Kidney (tissue), 14 donors: Measurements from ENCODE around the gene TMEM184C. TPM values are rescaled to one million over a fixed set of nuclear protein-coding genes. Genes with fewer than 3 reads are reported as not detected.

Experiments
- DNase-seq, 5 donors: peaks; one replicate each; pipeline ENCODE4 v3.0.0-alpha.2; 2013 to 2020
- FAIRE-seq: peaks from 2 replicates; lab custom pipeline; 2012; peaks lifted over from hg19 to GRCh38; lab: Jason Lieb, UNC
- H3K27ac ChIP-seq, 2 donors: one replicate each; pipeline ENCODE4 v1.7.0; 2013; ENCODE audit warnings: low read depth in 2 of 2, low read length in 2 of 2, inconsistent platforms in 1 of 2
- H3K27me3 ChIP-seq: one replicate; pipeline ENCODE4 v1.7.1; 2013; ENCODE audit warnings: low read length, inconsistent platforms; ENCODE audit not compliant: control insufficient read depth, insufficient read depth
- H3K36me3 ChIP-seq, 3 donors: one replicate each; pipeline versions ENCODE4 v1.7.0 to v1.7.1; 2013; ENCODE audit warnings: low read length in 3 of 3, control low read depth in 1 of 3, inconsistent platforms in 1 of 3; ENCODE audit not compliant: insufficient read depth in 3 of 3, control insufficient read depth in 2 of 3
- H3K4me1 ChIP-seq, 3 donors: one replicate each; pipeline versions ENCODE4 v1.7.0 to v1.7.1; 2013; ENCODE audit warnings: low read length in 3 of 3, inconsistent platforms in 1 of 3, low read depth in 1 of 3; ENCODE audit not compliant: control insufficient read depth in 2 of 3, insufficient read depth in 2 of 3
- H3K4me3 ChIP-seq, 3 donors: one replicate each; pipeline versions ENCODE4 v1.7.0 to v1.8.1; 2013; ENCODE audit warnings: low read length in 3 of 3, control low read depth in 1 of 3, inconsistent platforms in 1 of 3
- H3K9ac ChIP-seq, 3 donors: one replicate each; pipeline versions ENCODE4 v1.7.0 to v1.7.1; 2013; ENCODE audit warnings: low read length in 3 of 3, control low read depth in 1 of 3, inconsistent platforms in 1 of 3
- H3K9me3 ChIP-seq, 3 donors: one replicate each; pipeline versions ENCODE4 v1.7.0 to v1.7.1; 2013; ENCODE audit warnings: low read length in 3 of 3, control low read depth in 1 of 3, inconsistent platforms in 1 of 3; ENCODE audit not compliant: control insufficient read depth in 2 of 3, insufficient read depth in 1 of 3
- intact Hi-C: fragments of 100-400 bp; cut with DNase I; formaldehyde crosslinking; loops from one replicate; pipeline ENCODE4 v1.11.1; 2022
- polyA plus RNA-seq: library from polyadenylated mRNA; stranded (reverse); fragments of 350-450 nt; fragmentation: Illumina TruSeq; extraction: RNeasy Lipid Tissue Mini Kit (QIAGEN cat#74804); gene quantifications from one replicate; pipeline ENCODE4 v1.2.3, GENCODE V29; 2014; ENCODE audit warnings: low read depth, low replicate concordance; ENCODE audit not compliant: insufficient read depth
- total RNA-seq: library from RNA; stranded (reverse); fragmentation: NEBNext Ultra II Directional; extraction: Animal tissue kit (Norgen Biotek cat#: 25700); gene quantifications from one replicate; pipeline ENCODE4 v1.2.1, GENCODE V29; 2021
- TF ChIP-seq, protein P1 (sequence below): IDR thresholded peaks from 3 replicates; pipeline ENCODE4 v1.5.1; 2012; ENCODE audit warnings: mild to moderate bottlenecking, moderate library complexity, borderline replicate concordance; ENCODE audit not compliant: insufficient read depth; ENCODE audit errors: extremely low read depth
- donor health status: control.
- donor health status: control.
- donor health status: control.
- donor health status: control.
- donor health status: control.
- donor health status: DM: yes; HTN: yes; CAD: no.
- donor health status: Normal renal cell carcinoma (clear cell type).

Gene TMEM184C
- total and polyA plus RNA-seq, 2 donors from 2014 or later: 16.2 to 33.7 TPM

DNA sequence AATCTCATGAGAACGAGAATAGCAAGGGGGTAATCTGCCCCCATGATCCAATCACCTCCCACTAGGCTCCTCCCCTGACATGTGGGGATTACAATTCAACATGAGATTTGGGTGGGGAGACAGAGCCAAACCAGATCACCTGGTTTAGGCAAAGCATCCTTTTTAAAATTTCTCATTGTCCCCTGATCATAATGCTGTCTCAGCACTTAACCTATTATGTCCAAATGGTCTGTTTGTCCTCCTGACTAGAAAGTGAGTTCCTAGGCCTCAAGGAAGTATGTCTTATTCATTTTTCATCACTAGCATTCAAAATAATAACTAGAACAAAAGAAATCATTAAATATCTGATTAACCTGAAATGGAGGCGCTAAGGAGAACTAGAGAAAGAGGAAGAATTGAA lies 74.6 kb downstream of the TMEM184C start:
- intact Hi-C loops: no loop called here
- FAIRE-seq: no peak
- H3K9me3 ChIP-seq: no peaks in the 10 kb centered on the region

DNA sequence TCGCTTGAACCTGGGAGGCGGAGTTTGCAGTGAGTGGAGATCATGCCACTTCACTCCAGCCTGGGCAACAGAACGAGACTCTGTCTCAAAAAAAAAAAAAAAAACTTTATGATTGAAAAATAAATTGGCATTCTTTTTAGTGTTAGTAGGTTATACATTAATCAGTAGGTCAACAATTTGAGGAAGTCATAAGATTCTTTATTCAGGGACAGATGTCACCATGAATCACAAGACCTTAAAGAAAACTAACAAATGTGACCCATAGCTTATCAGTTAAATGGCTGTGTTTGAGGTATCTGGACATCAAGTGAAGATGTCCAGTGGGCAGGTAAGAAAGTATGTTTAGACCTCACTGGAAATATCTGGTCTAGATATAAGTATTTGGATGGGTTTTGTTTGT lies 76.0 kb downstream of the TMEM184C start:
- intact Hi-C loops: no loop called here
- DNase-seq (no peak), FAIRE-seq (no peak)
- H3K4me1 ChIP-seq: no peaks in the 10 kb centered on the region
- H3K9me3 ChIP-seq: no peaks in the 10 kb centered on the region
- H3K9ac ChIP-seq: no peak overlapping the region
- H3K27ac ChIP-seq: no peak overlapping the region
- no peak overlapping the region for H3K4me3 ChIP-seq
- no peaks in the 10 kb centered on the region for H3K36me3 ChIP-seq
- H3K27me3 ChIP-seq: no peaks in the 10 kb centered on the region
- TF ChIP-seq, protein P1, sequence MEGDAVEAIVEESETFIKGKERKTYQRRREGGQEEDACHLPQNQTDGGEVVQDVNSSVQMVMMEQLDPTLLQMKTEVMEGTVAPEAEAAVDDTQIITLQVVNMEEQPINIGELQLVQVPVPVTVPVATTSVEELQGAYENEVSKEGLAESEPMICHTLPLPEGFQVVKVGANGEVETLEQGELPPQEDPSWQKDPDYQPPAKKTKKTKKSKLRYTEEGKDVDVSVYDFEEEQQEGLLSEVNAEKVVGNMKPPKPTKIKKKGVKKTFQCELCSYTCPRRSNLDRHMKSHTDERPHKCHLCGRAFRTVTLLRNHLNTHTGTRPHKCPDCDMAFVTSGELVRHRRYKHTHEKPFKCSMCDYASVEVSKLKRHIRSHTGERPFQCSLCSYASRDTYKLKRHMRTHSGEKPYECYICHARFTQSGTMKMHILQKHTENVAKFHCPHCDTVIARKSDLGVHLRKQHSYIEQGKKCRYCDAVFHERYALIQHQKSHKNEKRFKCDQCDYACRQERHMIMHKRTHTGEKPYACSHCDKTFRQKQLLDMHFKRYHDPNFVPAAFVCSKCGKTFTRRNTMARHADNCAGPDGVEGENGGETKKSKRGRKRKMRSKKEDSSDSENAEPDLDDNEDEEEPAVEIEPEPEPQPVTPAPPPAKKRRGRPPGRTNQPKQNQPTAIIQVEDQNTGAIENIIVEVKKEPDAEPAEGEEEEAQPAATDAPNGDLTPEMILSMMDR: no peak

More for the DNA sequence above, 74.6 kb downstream of the TMEM184C start:
- Histone ChIP-seq H3K36me3 (no peaks in the 10 kb centered on the region), H3K27me3 (no peaks in the 10 kb centered on the region), H3K4me3 (no peak overlapping the region), H3K4me1 (no peaks in the 10 kb centered on the region), H3K27ac (no peak overlapping the region), H3K9ac (no peak overlapping the region)
- TF ChIP-seq, protein P1: no peak
- DNase-seq: no peak

DNA sequence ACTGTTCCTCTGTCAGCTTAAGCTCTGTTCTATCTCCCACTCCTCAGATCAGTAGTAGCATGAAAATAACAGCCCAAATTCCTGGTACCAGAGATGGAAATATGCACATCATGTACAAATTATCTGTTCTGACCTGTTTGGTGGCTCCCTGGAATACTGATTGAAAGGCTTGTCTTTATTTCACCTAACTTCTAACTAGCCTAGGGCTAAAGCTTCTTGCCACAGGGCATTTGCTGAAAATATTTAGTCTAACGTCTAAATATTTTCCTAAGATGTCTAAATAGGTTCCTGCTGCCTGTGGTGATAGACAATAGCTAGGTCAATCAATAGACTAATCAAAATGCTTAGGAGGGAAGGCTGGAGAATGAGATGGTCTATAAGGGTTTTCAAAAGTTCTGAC lies 79.7 kb downstream of the TMEM184C start:
- TF ChIP-seq, protein P1: no peak
- DNase-seq (no peak), FAIRE-seq (no peak)
- no peak overlapping the region for H3K9ac ChIP-seq
- no peaks in the 10 kb centered on the region for H3K27me3 ChIP-seq
- H3K36me3 ChIP-seq: no peaks in the 10 kb centered on the region
- intact Hi-C loops: no loop called here
- H3K4me1 ChIP-seq: no peaks in the 10 kb centered on the region
- H3K27ac ChIP-seq: no peak overlapping the region
- H3K9me3 ChIP-seq: peaks cover 0 to 3% (median 0%) of the 10 kb centered on the region in 3 donors
- no peak overlapping the region for H3K4me3 ChIP-seq

DNA sequence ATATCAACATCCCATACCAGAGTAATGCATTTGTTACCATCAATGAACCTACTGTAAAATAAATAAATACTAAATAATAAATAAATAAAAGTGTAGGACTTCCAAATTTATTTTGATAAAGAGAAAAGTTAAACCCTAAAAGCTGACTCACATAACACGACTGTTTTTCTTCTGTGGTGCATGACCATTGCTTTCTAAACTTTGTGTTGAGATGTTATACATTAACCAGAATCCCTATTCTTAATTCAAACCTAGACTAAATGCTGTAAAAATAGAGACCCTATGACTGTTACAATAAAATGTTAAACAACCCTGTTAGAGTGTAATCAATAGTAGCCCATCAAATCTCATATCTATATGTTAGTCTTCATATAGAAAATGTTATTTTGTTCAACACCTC lies 87.6 kb downstream of the TMEM184C start:
- TF ChIP-seq, protein P1: no peak
- Histone ChIP-seq H3K36me3 (no peaks in the 10 kb centered on the region), H3K4me1 (peaks cover 0 to 3% (median 0%) of the 10 kb centered on the region in 3 donors), H3K27ac (no peak overlapping the region), H3K4me3 (no peak overlapping the region), H3K9ac (no peak overlapping the region), H3K9me3 (peaks cover 0 to 3% (median 0%) of the 10 kb centered on the region in 3 donors), H3K27me3 (no peaks in the 10 kb centered on the region)
- peak in 2 of 5 donors; percentile 40 to 42 for DNase-seq
- intact Hi-C loops: loop anchor here (5.0 kb wide), 1 partner anchor 162 kb away; no protein-coding TSS in a partner anchor
- peak; percentile 83 for FAIRE-seq
